DOHH2 (cell line): ENCODE data around the gene MARCHF11.

Experiments
- H3F3A ChIP-seq: fragments of 200-600 bp; sonication (generic), shearing (Covaris generic); 2 replicates; pipeline ENCODE4 v1.6.0; 2016; ENCODE audit warnings: antibody characterized with exemption, mild to moderate bottlenecking; ENCODE audit not compliant: control insufficient read depth, insufficient read depth
- H3K27ac ChIP-seq: fragments of 200-600 bp; sonication (generic); 2 replicates; pipeline ENCODE4 v1.5.1; 2014; ENCODE audit warnings: low read depth, mild to moderate bottlenecking, low read length, moderate library complexity
- H3K27me3 ChIP-seq: fragments of 200-600 bp; sonication (generic); 2 replicates; pipeline ENCODE4 v1.6.1; 2014; ENCODE audit warnings: mild to moderate bottlenecking, low read length, mixed read lengths; ENCODE audit not compliant: control insufficient read depth
- H3K36me3 ChIP-seq: fragments of 200-600 bp; sonication (generic); 2 replicates; pipeline ENCODE4 v1.6.1; 2014; ENCODE audit warnings: mild to moderate bottlenecking, low read length, moderate library complexity, mixed read lengths; ENCODE audit not compliant: control insufficient read depth
- H3K4me1 ChIP-seq: fragments of 200-600 bp; sonication (generic); 2 replicates; pipeline ENCODE4 v1.6.1; 2014; ENCODE audit warnings: mild to moderate bottlenecking, low read length, mixed read lengths; ENCODE audit not compliant: control insufficient read depth
- H3K4me2 ChIP-seq: fragments of 200-600 bp; sonication (generic); 2 replicates; pipeline ENCODE4 v1.6.0; 2014; ENCODE audit warnings: mild to moderate bottlenecking, low read length, moderate library complexity
- H3K4me3 ChIP-seq: fragments of 200-600 bp; sonication (generic); 2 replicates; pipeline ENCODE4 v1.5.1; 2014; ENCODE audit warnings: mild to moderate bottlenecking, low read length, mixed read lengths
- H3K79me2 ChIP-seq: fragments of 200-600 bp; sonication (generic); 2 replicates; pipeline ENCODE4 v1.6.1; 2014; ENCODE audit warnings: mild to moderate bottlenecking, low read length, mixed read lengths; ENCODE audit not compliant: control insufficient read depth
- H3K9me2 ChIP-seq: fragments of 200-600 bp; sonication (generic); replicated peaks from 2 replicates; pipeline ENCODE4 v1.6.1; 2014; ENCODE audit warnings: mild to moderate bottlenecking, low read length, mixed read lengths; ENCODE audit not compliant: control insufficient read depth
- H3K9me3 ChIP-seq: fragments of 200-600 bp; sonication (generic); 2 replicates; pipeline ENCODE4 v1.6.1; 2014; ENCODE audit warnings: antibody characterized with exemption, low read length, mixed read lengths; ENCODE audit not compliant: control insufficient read depth, insufficient read depth
- H4K20me1 ChIP-seq: fragments of 200-600 bp; sonication (generic); 2 replicates; pipeline ENCODE4 v1.6.0; 2014; ENCODE audit warnings: low read depth, mild to moderate bottlenecking, antibody characterized with exemption, low read length, moderate library complexity; ENCODE audit not compliant: control insufficient read depth, insufficient read depth
- EZH2phosphoT487 ChIP-seq: fragments of 200-600 bp; sonication (generic); IDR thresholded peaks from 2 replicates; pipeline ENCODE4 v1.6.1; 2017; ENCODE audit warnings: borderline replicate concordance, mild to moderate bottlenecking, antibody characterized with exemption, low read length, moderate library complexity, mixed read lengths
- TF ChIP-seq, protein P1 (sequence below): fragments of 200-600 bp; sonication (generic); IDR thresholded peaks from one replicate; pipeline ENCODE4 v1.5.1; 2014; ENCODE audit warnings: antibody characterized with exemption, mild to moderate bottlenecking, low read depth, low read length; ENCODE audit not compliant: poor library complexity, severe bottlenecking

Gene MARCHF11

DNA sequence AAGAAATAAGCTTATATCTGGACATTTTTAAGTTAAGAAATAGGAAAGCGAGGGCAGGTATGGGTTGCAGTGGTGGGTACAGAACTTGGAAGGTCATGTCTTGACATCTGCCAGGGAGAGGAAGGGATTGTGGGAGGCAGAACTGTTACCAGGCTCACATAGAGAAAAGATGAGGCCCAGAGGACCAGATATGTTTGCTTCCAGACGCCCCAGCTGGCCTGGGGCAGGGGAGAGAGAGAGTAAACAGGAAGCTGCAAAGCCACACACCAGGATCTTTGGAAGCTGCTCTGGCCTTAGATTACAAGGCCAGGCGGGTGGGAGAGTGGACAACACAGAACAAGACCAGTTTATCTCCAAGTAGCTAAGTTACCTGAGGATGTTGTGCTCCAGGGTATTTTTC lies 71.2 kb downstream of the MARCHF11 start:
- Histone ChIP-seq H3K79me2 (no peaks in the 10 kb centered on the region), H3K9me3 (no peaks in the 10 kb centered on the region; the same call in 1 of the 2 replicates), H3K27ac (no peak overlapping the region), H3F3A (no peaks in the 10 kb centered on the region), H4K20me1 (no peaks in the 10 kb centered on the region), H3K36me3 (no peaks in the 10 kb centered on the region), H3K9me2 (no peaks in the 10 kb centered on the region), H3K4me2 (no peak overlapping the region), H3K4me1 (no peaks in the 10 kb centered on the region), H3K27me3 (no peaks in the 10 kb centered on the region), H3K4me3 (no peak overlapping the region)
- TF ChIP-seq, protein P1, sequence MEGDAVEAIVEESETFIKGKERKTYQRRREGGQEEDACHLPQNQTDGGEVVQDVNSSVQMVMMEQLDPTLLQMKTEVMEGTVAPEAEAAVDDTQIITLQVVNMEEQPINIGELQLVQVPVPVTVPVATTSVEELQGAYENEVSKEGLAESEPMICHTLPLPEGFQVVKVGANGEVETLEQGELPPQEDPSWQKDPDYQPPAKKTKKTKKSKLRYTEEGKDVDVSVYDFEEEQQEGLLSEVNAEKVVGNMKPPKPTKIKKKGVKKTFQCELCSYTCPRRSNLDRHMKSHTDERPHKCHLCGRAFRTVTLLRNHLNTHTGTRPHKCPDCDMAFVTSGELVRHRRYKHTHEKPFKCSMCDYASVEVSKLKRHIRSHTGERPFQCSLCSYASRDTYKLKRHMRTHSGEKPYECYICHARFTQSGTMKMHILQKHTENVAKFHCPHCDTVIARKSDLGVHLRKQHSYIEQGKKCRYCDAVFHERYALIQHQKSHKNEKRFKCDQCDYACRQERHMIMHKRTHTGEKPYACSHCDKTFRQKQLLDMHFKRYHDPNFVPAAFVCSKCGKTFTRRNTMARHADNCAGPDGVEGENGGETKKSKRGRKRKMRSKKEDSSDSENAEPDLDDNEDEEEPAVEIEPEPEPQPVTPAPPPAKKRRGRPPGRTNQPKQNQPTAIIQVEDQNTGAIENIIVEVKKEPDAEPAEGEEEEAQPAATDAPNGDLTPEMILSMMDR = no peak
- TF ChIP-seq EZH2phosphoT487 = no peak

DNA sequence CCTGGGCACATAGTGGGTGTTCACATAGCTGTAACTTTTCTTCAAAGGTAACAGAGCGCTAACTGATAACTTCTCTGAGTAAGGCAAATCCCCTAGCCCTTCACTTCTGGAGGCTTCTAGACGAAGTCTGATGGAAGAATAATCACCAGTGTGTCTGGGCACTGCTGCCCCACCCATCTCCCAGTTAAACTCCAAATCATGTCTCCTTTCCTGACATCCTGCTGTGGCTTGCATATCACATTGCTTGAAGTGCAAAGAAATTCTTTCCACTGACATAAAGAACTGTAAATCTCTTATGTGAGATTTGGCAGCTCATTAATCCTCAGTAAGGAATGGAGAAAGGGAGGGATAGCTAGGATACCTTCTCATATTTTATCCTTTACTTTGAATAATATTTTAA lies 74.6 kb downstream of the MARCHF11 start:
- no peaks in the 10 kb centered on the region; the same call in 1 of the 2 replicates for H3K9me3 ChIP-seq
- H3K36me3 ChIP-seq = no peaks in the 10 kb centered on the region
- H3K9me2 ChIP-seq = no peaks in the 10 kb centered on the region
- H3K4me3 ChIP-seq = no peak overlapping the region
- no peaks in the 10 kb centered on the region for H3K4me1 ChIP-seq
- H3K27me3 ChIP-seq = no peaks in the 10 kb centered on the region
- no peak overlapping the region for H3K4me2 ChIP-seq
- no peak for TF ChIP-seq EZH2phosphoT487
- TF ChIP-seq, protein P1 = no peak
- no peak overlapping the region for H3K27ac ChIP-seq
- no peaks in the 10 kb centered on the region for H3F3A ChIP-seq
- H3K79me2 ChIP-seq = no peaks in the 10 kb centered on the region
- no peaks in the 10 kb centered on the region for H4K20me1 ChIP-seq

DNA sequence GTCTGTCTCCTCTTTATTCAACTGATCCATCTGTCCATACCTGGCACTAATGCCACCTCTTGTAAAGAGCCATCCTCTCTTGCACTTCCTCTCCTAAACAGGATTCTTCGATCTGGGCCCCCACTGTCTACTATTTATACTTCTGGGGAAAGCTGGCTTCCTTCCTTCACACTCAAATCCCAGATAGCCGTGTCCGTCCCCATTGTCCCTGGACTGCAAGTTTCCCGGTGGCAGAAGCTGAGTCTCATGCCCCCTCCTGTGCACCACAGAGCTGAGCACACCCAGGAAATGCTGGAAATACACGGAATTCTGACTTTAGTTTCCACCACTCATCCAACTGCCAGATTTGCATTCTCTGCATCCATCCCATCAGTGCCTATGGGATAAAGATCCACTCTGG lies 84.0 kb downstream of the MARCHF11 start:
- no peak overlapping the region for H3K4me3 ChIP-seq

More for the DNA sequence above, 84.0 kb downstream of the MARCHF11 start:
- no peak overlapping the region for H3K4me2 ChIP-seq
- H3K27me3 ChIP-seq = no peaks in the 10 kb centered on the region
- no peaks in the 10 kb centered on the region for H3K9me2 ChIP-seq
- no peaks in the 10 kb centered on the region for H3F3A ChIP-seq
- no peak for TF ChIP-seq EZH2phosphoT487
- TF ChIP-seq, protein P1 = no peak
- no peaks in the 10 kb centered on the region for H3K79me2 ChIP-seq
- H3K27ac ChIP-seq = no peak overlapping the region
- H3K36me3 ChIP-seq = no peaks in the 10 kb centered on the region
- no peaks in the 10 kb centered on the region for H3K9me3 ChIP-seq
- H4K20me1 ChIP-seq = no peaks in the 10 kb centered on the region
- H3K4me1 ChIP-seq = no peaks in the 10 kb centered on the region
